Stimulated activated CD4-positive, alpha-beta T cell treated with anti-CD3 and anti-CD28 coated beads, TNF-alpha, amount 100 ng/mL, for 48 hours (primary cell): ENCODE data around the gene APOBEC3B.
"Not testable (repeated sequence)": the region's sequence is repeated elsewhere in the genome, so short reads cannot be mapped to it uniquely, and the experiment has no call there.

ENCODE experiments used
- DNase-seq, 3 donors: peaks; one replicate each; pipeline ENCODE4 v3.0.0-alpha.2; 2020; ENCODE audit warnings: low read depth in 3 of 3

The APOBEC3B gene

DNA sequence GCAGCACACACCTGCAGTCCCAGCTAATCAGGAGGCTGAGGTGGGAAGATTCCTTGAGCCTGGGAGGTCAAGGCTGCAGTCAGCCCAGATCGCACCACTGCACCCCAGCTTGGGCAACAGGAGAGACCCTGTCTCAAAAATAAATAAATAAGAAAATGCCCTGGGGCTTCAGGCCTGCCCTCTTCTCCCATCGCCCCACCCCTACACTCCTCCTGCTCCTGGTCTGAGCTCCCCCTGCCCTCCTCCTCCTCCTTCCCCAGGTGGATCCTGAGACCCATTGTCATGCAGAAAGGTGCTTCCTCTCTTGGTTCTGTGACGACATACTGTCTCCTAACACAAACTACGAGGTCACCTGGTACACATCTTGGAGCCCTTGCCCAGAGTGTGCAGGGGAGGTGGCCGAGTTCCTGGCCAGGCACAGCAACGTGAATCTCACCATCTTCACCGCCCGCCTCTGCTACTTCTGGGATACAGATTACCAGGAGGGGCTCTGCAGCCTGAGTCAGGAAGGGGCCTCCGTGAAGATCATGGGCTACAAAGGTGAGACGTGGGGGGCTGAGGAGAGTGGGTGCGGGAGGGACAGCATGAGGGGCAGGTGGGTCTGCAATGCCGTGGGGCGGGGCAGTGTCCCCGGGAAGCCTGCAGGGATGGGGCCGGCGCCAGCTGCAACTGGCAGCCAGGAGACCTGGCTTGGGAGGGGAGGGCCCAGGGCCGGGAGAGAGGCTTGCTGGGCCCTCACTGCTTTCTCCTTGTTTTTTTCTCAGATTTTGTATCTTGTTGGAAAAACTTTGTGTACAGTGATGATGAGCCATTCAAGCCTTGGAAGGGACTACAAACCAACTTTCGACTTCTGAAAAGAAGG is 49.5 kb downstream of the APOBEC3B start:
- DNase-seq = not testable (repeated sequence)

GRCh38 chr22:39037071-39037470 is 54.9 kb downstream of the APOBEC3B start:
- not testable (repeated sequence) for DNase-seq

- no peak for DNase-seq
These were observed 57.4 kb downstream of the APOBEC3B start for GRCh38 chr22:39039306-39040126.

GRCh38 chr22:39040155-39040537 is 58.0 kb downstream of the APOBEC3B start:
- DNase-seq = not testable (repeated sequence)

DNA sequence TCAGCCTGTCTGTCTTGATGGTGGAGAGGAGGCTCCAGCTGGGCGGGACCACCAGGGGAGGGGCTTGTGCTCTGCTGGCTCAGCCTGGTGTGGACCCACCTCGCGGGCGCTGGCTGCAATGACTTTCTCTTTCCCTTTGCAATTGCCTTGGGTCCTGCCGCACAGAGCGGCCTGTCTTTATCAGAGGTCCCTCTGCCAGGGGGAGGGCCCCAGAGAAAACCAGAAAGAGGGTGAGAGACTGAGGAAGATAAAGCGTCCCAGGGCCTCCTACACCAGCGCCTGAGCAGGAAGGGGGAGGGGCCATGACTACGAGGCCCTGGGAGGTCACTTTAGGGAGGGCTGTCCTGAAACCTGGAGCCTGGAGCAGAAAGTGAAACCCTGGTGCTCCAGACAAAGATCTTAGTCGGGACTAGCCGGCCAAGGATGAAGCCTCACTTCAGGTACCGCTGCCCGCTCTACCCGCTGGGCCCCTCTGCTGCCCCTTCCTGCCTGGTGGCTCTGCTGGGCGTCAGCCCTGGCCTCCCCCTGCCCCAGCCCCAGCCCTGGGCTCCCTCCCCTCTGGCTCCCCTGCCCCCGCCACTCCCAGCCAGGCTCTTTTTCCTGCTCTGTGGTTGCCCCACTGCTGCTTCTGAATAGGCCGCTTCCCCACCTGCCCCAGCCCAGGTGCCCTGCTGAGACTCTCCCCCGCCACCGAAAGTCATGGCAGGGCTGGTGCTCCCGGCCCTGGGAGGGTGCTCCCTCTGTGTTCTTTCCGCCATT is 58.6 kb downstream of the APOBEC3B start, which contains the start of gene APOBEC3F:
TSS of gene APOBEC3F (plus strand) at position 327 of the 759 bp plus-strand sequence. CDS start at position 424, 97 bp downstream.
- DNase-seq = peak; percentile 27 to 46 (median 36)

GRCh38 chr22:39041908-39042307 is 59.8 kb downstream of the APOBEC3B start:
- no peak for DNase-seq
